HG02970 (cell line): ENCODE measurements around the gene USF3.

Experiments
- ATAC-seq: cut with Tn5 transposase; IDR thresholded peaks from one replicate; pipeline ENCODE4 v1.9.1; 2021; ENCODE audit warnings: mild to moderate bottlenecking, moderate library complexity, moderate number of reproducible peaks; ENCODE audit not compliant: unreplicated experiment, low FRiP score

USF3 gene

GRCh38 chr3:113697500-113698090, 1.2 kb upstream of the USF3 start:
- ATAC-seq = no peak

- ATAC-seq = peak; percentile 94
Measured at GRCh38 chr3:113696658-113697499, 437 bp upstream of the USF3 start.

GRCh38 chr3:113695431-113695785, 1.0 kb downstream of the USF3 start:
- no peak for ATAC-seq

- no peak for ATAC-seq
Measured at GRCh38 chr3:113690482-113690881, 6.0 kb downstream of the USF3 start.

- no peak for ATAC-seq
Measured at GRCh38 chr3:113685956-113686721, 10.3 kb downstream of the USF3 start.

GRCh38 chr3:113685124-113685523, 11.3 kb downstream of the USF3 start:
- no peak for ATAC-seq

GRCh38 chr3:113684271-113684819, 12.1 kb downstream of the USF3 start:
- no peak for ATAC-seq

GRCh38 chr3:113678773-113679172, 17.7 kb downstream of the USF3 start:
- ATAC-seq = no peak

- ATAC-seq = no peak
Measured at GRCh38 chr3:113677737-113678136, 18.7 kb downstream of the USF3 start.

GRCh38 chr3:113676261-113676660, 20.2 kb downstream of the USF3 start:
- no peak for ATAC-seq

GRCh38 chr3:113673593-113673992, 22.8 kb downstream of the USF3 start:
- no peak for ATAC-seq

- ATAC-seq = no peak
Measured at GRCh38 chr3:113668015-113668414, 28.4 kb downstream of the USF3 start.

- no peak for ATAC-seq
Measured at GRCh38 chr3:113664523-113665094, 31.8 kb downstream of the USF3 start.

GRCh38 chr3:113663761-113664160, 32.7 kb downstream of the USF3 start:
- no peak for ATAC-seq

- no peak for ATAC-seq
Measured at GRCh38 chr3:113663324-113663750, 33.1 kb downstream of the USF3 start.

GRCh38 chr3:113662824-113663223, 33.6 kb downstream of the USF3 start:
- no peak for ATAC-seq

- no peak for ATAC-seq
Measured at GRCh38 chr3:113660896-113661295, 35.5 kb downstream of the USF3 start.

GRCh38 chr3:113660458-113660857, 36.0 kb downstream of the USF3 start:
- no peak for ATAC-seq

GRCh38 chr3:113659996-113660395, 36.4 kb downstream of the USF3 start:
- no peak for ATAC-seq

GRCh38 chr3:113659101-113659541, 37.3 kb downstream of the USF3 start:
- ATAC-seq = no peak

GRCh38 chr3:113658107-113658506, 38.3 kb downstream of the USF3 start:
- ATAC-seq = no peak
